ENCODE results near the gene DNAJB8. TPM values are rescaled to one million over a fixed set of nuclear protein-coding genes. Genes with fewer than 3 reads are reported as not detected.

The DNAJB8 gene
- total and polyA plus RNA-seq, 9 of the 15 experiments (the other 6 are each of a cell fraction or from before 2014, with no cell fraction given): not detected

GRCh38 chr3:128463771-128464170 is 2.9 kb downstream of the DNAJB8 start:
- Histone ChIP-seq H3K4me2 (ENCODE audit: insufficient read depth, low read length) (no peak overlapping the region), H3K27me3 (ENCODE audit: control insufficient read depth in 2 of 2, insufficient read depth in 2 of 2, low read length in 2 of 2) (peaks cover 4 to 21% of the 10 kb centered on the region in 2 experiments; a peak in 4 of 5 replicates), H3K9me1 (ENCODE audit: control insufficient read depth, insufficient read depth, low read length) (peaks cover 3% of the 10 kb centered on the region), H3K4me3 (no peak overlapping the region), H3K4me1 (replicated peaks in 1 of 2; ENCODE audit: control insufficient read depth in 2 of 2, insufficient read depth in 2 of 2, low read length in 2 of 2) (peaks cover 3 to 22% of the 10 kb centered on the region in 2 experiments; a peak in 4 of 5 replicates), H3K36me3 (ENCODE audit: control insufficient read depth, insufficient read depth, low read length) (no peaks in the 10 kb centered on the region), H3K9ac (ENCODE audit: insufficient read depth in 1 of 2, low read depth in 2 of 2, low read length in 2 of 2) (no peak overlapping the region), H3K79me2 (ENCODE audit: control insufficient read depth, insufficient read depth, low read length) (no peaks in the 10 kb centered on the region), H3K9me3 (replicated peaks; ENCODE audit: control insufficient read depth, insufficient read depth, low read depth, low read length) (no peaks in the 10 kb centered on the region), H2AFZ (ENCODE audit: low read depth, low read length) (no peak overlapping the region), H4K20me1 (replicated peaks; ENCODE audit: control insufficient read depth, insufficient read depth, low read length) (no peaks in the 10 kb centered on the region), H3K27ac (ENCODE audit: extremely low read depth, low read depth, low read length) (no peak overlapping the region)
- CTCF ChIA-PET (ENCODE audit: low intra/inter-chr PET ratio): no interaction called here
- no peak for DNase-seq (ENCODE audit: extremely low read depth in 1 of 4, low spot score in 3 of 4)
- no TSS peak for BruUV-seq (replicated peaks)
- POLR2A ChIA-PET: interaction anchor here (1.6 to 2.8 kb wide), 2 partner anchors 13 to 16 kb away, joined by 7 to 20 read pairs; no protein-coding TSS in a partner anchor
- no peak for FAIRE-seq
- intact Hi-C loops (cut with micrococcal nuclease): no loop called here
- TF ChIP-seq E2F6 (IDR thresholded peaks at IDR 0.05; ENCODE audit: borderline replicate concordance in 1 of 2, extremely low read depth in 1 of 2, insufficient read depth in 1 of 2, insufficient read length in 1 of 2, low read depth in 1 of 2, low read length in 1 of 2, poor library complexity in 1 of 2, severe bottlenecking in 1 of 2) (peak in 1 of 2 experiments; percentile 24), ZNF431 (CRISPR knock-in tag; IDR thresholded peaks at IDR 0.05) (no peak), ZSCAN29 (IDR thresholded peaks at IDR 0.05) (no peak), PYGO2 (tag; IDR thresholded peaks at IDR 0.05) (no peak)
- ATAC-seq: no peak
- WGBS (ENCODE audit: insufficient coverage, low coverage, missing lambda C conversion rate): 74% methylated on average over 9 of the region's 10 CpGs
- in situ Hi-C loops (cut with MboI): no loop called here

All from K562 (cell line).